Left lung (tissue), 10 donors: ENCODE results near the gene STK10. TPM values are rescaled to one million over a fixed set of nuclear protein-coding genes. Genes with fewer than 3 reads are reported as not detected.

Experiments
- ATAC-seq: fragments of 200-7000 bp; cut with Tn5 transposase; one replicate; pipeline ENCODE4 v1.9.1; 2020; ENCODE audit warnings: moderate library complexity
- DNase-seq, 4 donors: peaks; one replicate each; pipeline ENCODE4 v3.0.0-alpha.2; 2013 to 2020
- H3K27ac ChIP-seq, 2 donors: fragments of 200-600 bp; sonication (generic) in 1 of 2; one replicate each; pipeline versions ENCODE4 v1.5.0 to v1.8.0; 2020 to 2021
- H3K27me3 ChIP-seq, 2 donors: fragments of 200-600 bp; sonication (generic) in 1 of 2; one replicate each; pipeline versions ENCODE4 v1.5.0 to v1.8.0; 2020 to 2021
- H3K36me3 ChIP-seq, 2 donors: fragments of 200-600 bp; sonication (generic) in 1 of 2; one replicate each; pipeline versions ENCODE4 v1.5.0 to v1.8.0; 2020 to 2021
- H3K4me1 ChIP-seq, 2 donors: fragments of 200-600 bp; one replicate each; pipeline ENCODE4 v1.8.0; 2021
- H3K4me3 ChIP-seq, 2 donors: fragments of 200-600 bp; sonication (generic) in 1 of 2; one replicate each; pipeline versions ENCODE4 v1.5.0 to v1.8.0; 2020 to 2021; ENCODE audit warnings: mild to moderate bottlenecking in 1 of 2
- H3K9me3 ChIP-seq, 2 donors: fragments of 200-600 bp; sonication (generic) in 1 of 2; one replicate each; pipeline versions ENCODE4 v1.5.0 to v1.8.0; 2020 to 2021
- CTCF ChIP-seq, 2 donors: fragments of 200-600 bp; sonication (generic) in 1 of 2; IDR thresholded peaks; one replicate each; pipeline versions ENCODE4 v1.5.0 to v1.8.0; 2021; ENCODE audit warnings: antibody characterized with exemption in 2 of 2
- intact Hi-C, 2 donors: fragments of 100-400 bp; cut with DNase I; formaldehyde crosslinking; loops; one replicate each; pipeline versions ENCODE4 v1.11.2 to v1.14.2; 2022
- polyA plus RNA-seq, 6 donors: library from polyadenylated mRNA; unstranded; fragments of 120-200 nt; gene quantifications; one replicate each; pipeline ENCODE4 v1.2.1, GENCODE V29; 2013; ENCODE audit not compliant: insufficient read length in 6 of 6
- total RNA-seq, 2 donors: library from RNA; stranded (reverse); fragmentation: NEBNext Ultra II Directional; extraction: Animal tissue kit (Norgen Biotek cat#: 25700); gene quantifications; one replicate each; pipeline ENCODE4 v1.2.1, GENCODE V29; 2021
- donor health status: DM: no; HTN: yes; CAD: no.
- donor health status: DM: no; HTN: no; CAD: no.

The STK10 gene
- total and polyA plus RNA-seq, 8 donors, result 18.6 to 83.2 (median 21.9) TPM

- TF ChIP-seq CTCF (IDR thresholded peaks at IDR 0.05), result no peak
- no peak for ATAC-seq
- intact Hi-C loops, result no loop called here
Observed at GRCh38 chr5:172003746-172004145, 184.3 kb downstream of the STK10 start.

GRCh38 chr5:172002840-172003512 is 185.0 kb downstream of the STK10 start:
- Histone ChIP-seq H3K4me3 (peak overlapping the region in 1 of 2 donors; percentile 8), H3K36me3 (no peaks in the 10 kb centered on the region), H3K27me3 (no peaks in the 10 kb centered on the region), H3K4me1 (peaks cover 24 to 85% of the 10 kb centered on the region in 2 donors), H3K27ac (peak overlapping the region; percentile 13 to 49), H3K9me3 (no peaks in the 10 kb centered on the region)
- no peak for TF ChIP-seq CTCF (IDR thresholded peaks at IDR 0.05)
- intact Hi-C loops, result no loop called here
- ATAC-seq (peak; percentile 1), DNase-seq (no peak)

More at GRCh38 chr5:172003746-172004145, 184.3 kb downstream of the STK10 start:
- peak overlapping the region in 1 of 2 donors; percentile 8 for H3K4me3 ChIP-seq
- peaks cover 24 to 80% of the 10 kb centered on the region in 2 donors for H3K4me1 ChIP-seq
- H3K9me3 ChIP-seq, result no peaks in the 10 kb centered on the region
- peak overlapping the region; percentile 6 to 49 for H3K27ac ChIP-seq
- DNase-seq, result no peak
- no peaks in the 10 kb centered on the region for H3K36me3 ChIP-seq
- no peaks in the 10 kb centered on the region for H3K27me3 ChIP-seq

- Histone ChIP-seq H3K27ac (no peak overlapping the region), H3K27me3 (no peaks in the 10 kb centered on the region), H3K9me3 (no peaks in the 10 kb centered on the region), H3K4me1 (peaks cover 24 to 82% of the 10 kb centered on the region in 2 donors), H3K4me3 (no peak overlapping the region), H3K36me3 (no peaks in the 10 kb centered on the region)
- intact Hi-C loops, result no loop called here
- ATAC-seq, result no peak
- DNase-seq, result no peak
- TF ChIP-seq CTCF (IDR thresholded peaks at IDR 0.05), result peak in 1 of 2 donors; percentile 10
Observed at GRCh38 chr5:172002310-172002709, 185.7 kb downstream of the STK10 start.

GRCh38 chr5:171999877-172000276 is 188.1 kb downstream of the STK10 start:
- H3K4me1 ChIP-seq, result peaks cover 23 to 72% of the 10 kb centered on the region in 2 donors
- no peaks in the 10 kb centered on the region for H3K9me3 ChIP-seq
- H3K27me3 ChIP-seq, result no peaks in the 10 kb centered on the region
- peaks cover 0 to 8% of the 10 kb centered on the region in 2 donors for H3K36me3 ChIP-seq
- no peak overlapping the region for H3K4me3 ChIP-seq
- DNase-seq (no peak), ATAC-seq (no peak)
- intact Hi-C loops, result no loop called here
- peak overlapping the region in 1 of 2 donors; percentile 28 for H3K27ac ChIP-seq
- no peak for TF ChIP-seq CTCF (IDR thresholded peaks at IDR 0.05)

GRCh38 chr5:171999100-171999499 is 188.9 kb downstream of the STK10 start:
- Histone ChIP-seq H3K4me1 (peaks cover 16 to 64% of the 10 kb centered on the region in 2 donors), H3K36me3 (peaks cover 0 to 8% of the 10 kb centered on the region in 2 donors), H3K27me3 (no peaks in the 10 kb centered on the region), H3K9me3 (no peaks in the 10 kb centered on the region), H3K4me3 (no peak overlapping the region), H3K27ac (no peak overlapping the region)
- DNase-seq (no peak), ATAC-seq (no peak)
- intact Hi-C loops, result no loop called here
- TF ChIP-seq CTCF (IDR thresholded peaks at IDR 0.05), result no peak
